Stimulated activated CD8-positive, alpha-beta memory T cell treated with anti-CD3 and anti-CD28 coated beads, Interleukin-15, amount 100 ng/mL, for 24 hours (primary cell): ENCODE results near the gene PC.

Source experiments
- DNase-seq: peaks from one replicate; pipeline ENCODE4 v3.0.0-alpha.2; 2020; ENCODE audit warnings: low read depth

The PC gene

GRCh38 chr11:66853242-66854229 lies 104.6 kb downstream of the PC start:
- DNase-seq, result no peak

- DNase-seq, result no peak
Measured at GRCh38 chr11:66852466-66853241, 105.5 kb downstream of the PC start.

GRCh38 chr11:66851698-66852465 lies 106.3 kb downstream of the PC start:
- no peak for DNase-seq

- DNase-seq, result no peak
Measured at GRCh38 chr11:66851239-66851596, 107.0 kb downstream of the PC start.

- DNase-seq, result no peak
Measured at GRCh38 chr11:66850588-66851238, 107.5 kb downstream of the PC start.

- DNase-seq, result no peak
Measured at GRCh38 chr11:66850235-66850587, 108.0 kb downstream of the PC start.

GRCh38 chr11:66849501-66850234 lies 108.5 kb downstream of the PC start:
- DNase-seq, result no peak

- no peak for DNase-seq
Measured at GRCh38 chr11:66848671-66849500, 109.3 kb downstream of the PC start.

GRCh38 chr11:66847461-66848232 lies 110.5 kb downstream of the PC start:
- no peak for DNase-seq

- no peak for DNase-seq
Measured at GRCh38 chr11:66846671-66847091, 111.5 kb downstream of the PC start.

GRCh38 chr11:66845876-66846212 lies 112.3 kb downstream of the PC start:
- DNase-seq, result no peak

- no peak for DNase-seq
Measured at GRCh38 chr11:66845143-66845875, 112.9 kb downstream of the PC start.

GRCh38 chr11:66844496-66845142 lies 113.6 kb downstream of the PC start:
- DNase-seq, result no peak

- no peak for DNase-seq
Measured at GRCh38 chr11:66843776-66844495, 114.2 kb downstream of the PC start.

GRCh38 chr11:66842896-66843775 lies 115.0 kb downstream of the PC start, which contains the start of gene RCE1:
TSS of gene RCE1 (plus strand) at chr11:66843441. CDS start at chr11:66843456, 15 bp downstream.
- DNase-seq, result peak; percentile 91

- no peak for DNase-seq
Measured at GRCh38 chr11:66842501-66842895, 115.7 kb downstream of the PC start.

GRCh38 chr11:66841861-66842260 lies 116.3 kb downstream of the PC start:
- DNase-seq, result no peak
